Common myeloid progenitor, CD34-positive (primary cell): ENCODE measurements around the gene CACNA1S.

Experiments
- CTCF ChIA-PET: fragments of 350-600 bp; sonication (Branson Sonifier 250); formaldehyde crosslinking; loops from one replicate; lab custom pipeline; 2021; ENCODE audit warnings: antibody characterized with exemption; lab: Charles Lee
- POLR2A ChIA-PET: fragments of 350-600 bp; sonication (Branson Sonifier 250); formaldehyde crosslinking; loops from one replicate; lab custom pipeline; 2021; ENCODE audit warnings: antibody characterized with exemption; lab: Charles Lee
- DNase-seq, 3 donors: peaks; one replicate each; pipeline versions ENCODE4 v3.0.0 to v3.0.0-alpha.2; 2013
- H3K27ac ChIP-seq, 2 experiments: 1 replicate in 1 of 2; 2 replicates in 1 of 2; pipeline ENCODE4 v1.7.0; 2013; ENCODE audit warnings: inconsistent platforms in 2 of 2, low read length in 2 of 2, mild to moderate bottlenecking in 2 of 2, low read depth in 1 of 2, moderate library complexity in 1 of 2; ENCODE audit not compliant: severe bottlenecking in 2 of 2, insufficient read depth in 1 of 2, poor library complexity in 1 of 2
- H3K27me3 ChIP-seq, 5 experiments: replicated peaks in 2 of 5; 1 replicate in 3 of 5; 2 replicates in 2 of 5; pipeline versions ENCODE4 v1.6.1 to v1.7.0; 2013; ENCODE audit warnings: low read length in 4 of 5, mild to moderate bottlenecking in 2 of 5, moderate library complexity in 2 of 5, inconsistent platforms in 1 of 5; ENCODE audit not compliant: insufficient read depth in 5 of 5, control insufficient read depth in 4 of 5
- H3K36me3 ChIP-seq, 4 experiments: 1 replicate in 2 of 4; 2 replicates in 2 of 4; pipeline versions ENCODE4 v1.6.1 to v1.7.0; 2013; ENCODE audit warnings: low read length in 3 of 4, control low read depth in 1 of 4, mild to moderate bottlenecking in 1 of 4; ENCODE audit not compliant: control insufficient read depth in 4 of 4, insufficient read depth in 4 of 4
- H3K4me1 ChIP-seq, 4 experiments: 1 replicate in 3 of 4; 2 replicates in 1 of 4; pipeline versions ENCODE4 v1.6.1 to v1.7.1; 2013; ENCODE audit warnings: low read length in 3 of 4, mild to moderate bottlenecking in 3 of 4, control low read depth in 1 of 4, inconsistent platforms in 1 of 4, moderate library complexity in 1 of 4; ENCODE audit not compliant: control insufficient read depth in 4 of 4, insufficient read depth in 4 of 4; ENCODE audit errors: control extremely low read depth in 1 of 4
- H3K4me3 ChIP-seq, 7 experiments: 1 replicate in 4 of 7; 2 replicates in 3 of 7; pipeline versions ENCODE4 v1.5.1 to v1.7.0; 2013; ENCODE audit warnings: mild to moderate bottlenecking in 7 of 7, low read length in 6 of 7, moderate library complexity in 6 of 7, inconsistent platforms in 2 of 7, low read depth in 2 of 7, control low read depth in 1 of 7; ENCODE audit not compliant: insufficient read depth in 4 of 7, control insufficient read depth in 1 of 7; ENCODE audit errors: extremely low read depth in 1 of 7
- H3K9me3 ChIP-seq, 5 experiments: 1 replicate in 4 of 5; 2 replicates in 1 of 5; pipeline versions ENCODE4 v1.6.1 to v1.7.1; 2013; ENCODE audit warnings: low read length in 4 of 5, mild to moderate bottlenecking in 2 of 5, inconsistent platforms in 1 of 5, low read depth in 1 of 5, moderate library complexity in 1 of 5; ENCODE audit not compliant: control insufficient read depth in 4 of 5, insufficient read depth in 2 of 5; ENCODE audit errors: control extremely low read depth in 1 of 5
- WGBS: methylation state at CpG from one replicate; pipeline ENCODE4 v1.1.5; 2013; ENCODE audit not compliant: insufficient coverage; 5-methylcytosine and 5-hydroxymethylcytosine counted together

Gene CACNA1S

GRCh38 chr1:201105688-201106087 lies 6.5 kb downstream of the CACNA1S start:
- H3K4me3 ChIP-seq = no peak overlapping the region
- no peak for DNase-seq
- no peaks in the 10 kb centered on the region for H3K36me3 ChIP-seq
- H3K9me3 ChIP-seq = no peaks in the 10 kb centered on the region
- H3K4me1 ChIP-seq = no peaks in the 10 kb centered on the region
- 96% methylated on average over 5 of the region's 5 CpGs for WGBS
- no peak overlapping the region for H3K27ac ChIP-seq
- H3K27me3 ChIP-seq = peaks cover 0 to 3% (median 0%) of the 10 kb centered on the region in 5 experiments
- POLR2A ChIA-PET = no interaction called here
- CTCF ChIA-PET = no interaction called here

GRCh38 chr1:201104141-201104540 lies 8.1 kb downstream of the CACNA1S start:
- no CpG with 5 or more reads among the region's 1 CpG for whole genome bisulfite sequencing
- ChIA-PET POLR2A (no interaction called here), CTCF (interaction anchor here (1.4 kb wide), 1 partner anchor 12 kb away, joined by 4 read pairs; no protein-coding TSS in a partner anchor)
- no peaks in the 10 kb centered on the region for H3K4me1 ChIP-seq
- no peak overlapping the region for H3K4me3 ChIP-seq
- no peaks in the 10 kb centered on the region for H3K9me3 ChIP-seq
- DNase-seq = no peak
- H3K36me3 ChIP-seq = no peaks in the 10 kb centered on the region
- H3K27me3 ChIP-seq = no peaks in the 10 kb centered on the region
- no peak overlapping the region for H3K27ac ChIP-seq

GRCh38 chr1:201103666-201104065 lies 8.6 kb downstream of the CACNA1S start:
- no peaks in the 10 kb centered on the region for H3K27me3 ChIP-seq
- no peaks in the 10 kb centered on the region for H3K36me3 ChIP-seq
- WGBS = 97% methylated on average over 8 of the region's 9 CpGs
- ChIA-PET CTCF (interaction anchor here (1.4 kb wide), 1 partner anchor 13 kb away, joined by 4 read pairs; no protein-coding TSS in a partner anchor), POLR2A (no interaction called here)
- DNase-seq = no peak
- no peaks in the 10 kb centered on the region for H3K4me1 ChIP-seq
- H3K9me3 ChIP-seq = no peaks in the 10 kb centered on the region
- H3K27ac ChIP-seq = no peak overlapping the region
- H3K4me3 ChIP-seq = no peak overlapping the region

GRCh38 chr1:201100169-201100930 lies 11.9 kb downstream of the CACNA1S start:
- Histone ChIP-seq H3K27me3 (no peaks in the 10 kb centered on the region), H3K27ac (no peak overlapping the region), H3K9me3 (no peaks in the 10 kb centered on the region), H3K4me1 (no peaks in the 10 kb centered on the region), H3K4me3 (no peak overlapping the region), H3K36me3 (no peaks in the 10 kb centered on the region)
- DNase-seq = no peak
- CTCF ChIA-PET = interaction anchor here (1.3 to 3.6 kb wide), 3 partner anchors 11 to 14 kb away, joined by 3 to 24 read pairs (median 3); no protein-coding TSS in a partner anchor
- POLR2A ChIA-PET = no interaction called here
- WGBS = 83% methylated on average over 8 of the region's 12 CpGs

DNA sequence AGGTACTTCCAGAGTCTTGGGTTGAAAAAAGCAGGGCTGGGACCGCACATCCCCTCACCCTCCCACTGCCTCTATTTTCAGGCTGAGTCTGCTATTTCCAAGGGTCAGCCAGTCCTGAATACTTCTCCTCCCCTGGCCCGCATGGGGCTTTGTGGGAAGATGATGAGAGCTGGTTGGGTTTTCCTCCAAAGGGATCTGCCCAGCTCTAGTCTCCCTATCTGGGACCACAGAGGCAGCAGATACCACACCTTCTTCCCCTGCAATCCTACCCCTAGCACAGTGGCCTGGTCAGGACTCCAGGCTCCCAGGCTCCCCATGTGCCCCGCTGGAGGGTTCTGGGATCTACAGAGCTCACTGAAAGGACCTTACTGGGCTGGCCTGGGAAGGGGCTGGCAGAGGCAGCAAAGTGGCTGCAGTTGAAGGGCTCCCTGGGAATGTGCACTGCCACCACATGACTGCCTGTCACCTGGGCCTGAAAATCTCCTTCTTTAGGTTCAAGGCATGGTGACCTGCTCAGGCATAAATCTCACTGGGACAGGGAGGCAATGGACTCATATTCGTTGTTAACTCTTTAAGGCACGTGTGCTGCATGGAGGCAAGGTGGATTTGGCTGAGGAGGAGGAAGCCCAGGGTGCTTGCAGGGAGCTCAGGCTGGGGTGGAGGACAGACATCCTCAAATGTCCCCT lies 13.1 kb downstream of the CACNA1S start:
- ChIA-PET POLR2A (no interaction called here), CTCF (interaction anchor here (0.8 to 3.6 kb wide), 5 partner anchors 13 to 127 kb away, joined by 3 to 24 read pairs (median 3); no protein-coding TSS in a partner anchor)
- no peak for DNase-seq
- no peaks in the 10 kb centered on the region for H3K36me3 ChIP-seq
- 84% methylated on average over 4 of the region's 5 CpGs for WGBS
- no peaks in the 10 kb centered on the region for H3K27me3 ChIP-seq
- H3K27ac ChIP-seq = no peak overlapping the region
- no peaks in the 10 kb centered on the region for H3K9me3 ChIP-seq
- H3K4me3 ChIP-seq = no peak overlapping the region
- no peaks in the 10 kb centered on the region for H3K4me1 ChIP-seq

DNA sequence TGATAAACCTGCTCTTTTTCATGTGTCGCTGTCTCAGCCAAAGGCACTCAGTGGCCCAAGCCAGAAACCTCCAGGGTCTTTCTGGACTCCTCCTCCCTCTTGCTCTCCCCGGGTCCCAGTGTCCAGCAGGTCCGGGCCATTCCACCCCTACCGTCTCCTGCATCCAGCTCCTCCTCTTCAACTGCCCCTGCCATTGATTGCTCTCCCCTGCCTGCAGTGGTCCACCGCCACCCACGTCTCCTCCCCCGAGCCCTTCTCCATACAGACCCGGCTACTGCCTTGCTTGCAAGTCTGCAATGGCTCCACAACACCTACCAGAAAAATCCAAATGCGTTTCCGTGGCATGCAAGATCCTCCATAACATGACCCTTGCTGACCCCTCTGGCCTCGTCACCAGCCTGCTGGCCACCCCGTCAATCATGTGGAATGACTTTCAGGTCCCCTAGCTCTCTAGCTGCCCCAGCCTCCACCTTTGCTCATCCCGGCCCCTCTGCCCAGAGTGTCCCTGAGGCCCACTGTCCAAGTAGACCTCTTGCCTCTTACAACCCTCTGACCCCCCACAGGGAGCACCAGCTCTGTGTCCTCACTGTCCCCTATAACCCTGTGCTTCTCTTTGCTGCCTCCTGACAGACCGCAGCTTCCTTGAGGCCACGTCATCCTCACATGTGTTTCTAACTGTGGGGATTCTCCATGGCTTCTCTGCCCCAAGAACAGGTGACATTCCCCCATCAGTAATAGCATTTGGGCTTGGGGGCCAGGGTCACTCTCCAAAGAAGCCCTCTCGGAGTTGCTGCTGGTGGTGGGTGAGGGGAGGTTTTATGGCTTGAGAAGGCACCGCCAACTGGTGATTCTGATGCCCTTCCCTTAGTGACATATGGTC lies 15.0 kb downstream of the CACNA1S start:
- Histone ChIP-seq H3K27ac (no peak overlapping the region), H3K9me3 (no peaks in the 10 kb centered on the region), H3K4me1 (no peaks in the 10 kb centered on the region), H3K36me3 (no peaks in the 10 kb centered on the region), H3K27me3 (no peaks in the 10 kb centered on the region), H3K4me3 (no peak overlapping the region)
- ChIA-PET CTCF (interaction anchor here (4.3 kb wide), 1 partner anchor 11 kb away, joined by 23 read pairs; no protein-coding TSS in a partner anchor), POLR2A (no interaction called here)
- WGBS = 92% methylated on average over 15 of the region's 17 CpGs
- DNase-seq = no peak
